ENCODE results near the gene NMRK2.
"Not testable (repeated sequence)": the region's sequence is repeated elsewhere in the genome, so short reads cannot be mapped to it uniquely, and the experiment has no call there.

The NMRK2 gene

GRCh38 chr19:3966051-3967017 lies 33.5 kb downstream of the NMRK2 start:
- DNase-seq: peak; percentile 31

- DNase-seq: not testable (repeated sequence)
These were observed 35.1 kb downstream of the NMRK2 start for GRCh38 chr19:3967983-3968382.

GRCh38 chr19:3968556-3969434 lies 35.9 kb downstream of the NMRK2 start:
- no peak for DNase-seq

- no peak for DNase-seq
These were observed 36.8 kb downstream of the NMRK2 start for GRCh38 chr19:3969435-3970312.

- no peak for DNase-seq
These were observed 37.5 kb downstream of the NMRK2 start for GRCh38 chr19:3970313-3970807.

- peak; percentile 97 for DNase-seq
These were observed 38.1 kb downstream of the NMRK2 start, which contains the start of gene DAPK3 for GRCh38 chr19:3970808-3971598. Gene DAPK3, minus strand, starts transcription at chr19:3971099. Its CDS starts 1,364 bp downstream, at chr19:3969735.

GRCh38 chr19:3975144-3975543 lies 42.3 kb downstream of the NMRK2 start:
- no peak for DNase-seq

GRCh38 chr19:3975637-3976087 lies 42.8 kb downstream of the NMRK2 start:
- DNase-seq: no peak

GRCh38 chr19:3976495-3977241 lies 43.8 kb downstream of the NMRK2 start:
- no peak for DNase-seq

- no peak for DNase-seq
These were observed 44.6 kb downstream of the NMRK2 start for GRCh38 chr19:3977242-3978143.

GRCh38 chr19:3978145-3978544 lies 45.3 kb downstream of the NMRK2 start:
- DNase-seq: no peak

GRCh38 chr19:3979289-3979673 lies 46.4 kb downstream of the NMRK2 start:
- no peak for DNase-seq

GRCh38 chr19:3979674-3980352 lies 46.9 kb downstream of the NMRK2 start:
- no peak for DNase-seq

GRCh38 chr19:3980353-3981251 lies 47.7 kb downstream of the NMRK2 start:
- DNase-seq: no peak

- no peak for DNase-seq
These were observed 48.5 kb downstream of the NMRK2 start for GRCh38 chr19:3981373-3981735.

- no peak for DNase-seq
These were observed 49.1 kb downstream of the NMRK2 start for GRCh38 chr19:3981736-3982681.
